ENCODE results near the gene WDR81.

Gene WDR81

DNA sequence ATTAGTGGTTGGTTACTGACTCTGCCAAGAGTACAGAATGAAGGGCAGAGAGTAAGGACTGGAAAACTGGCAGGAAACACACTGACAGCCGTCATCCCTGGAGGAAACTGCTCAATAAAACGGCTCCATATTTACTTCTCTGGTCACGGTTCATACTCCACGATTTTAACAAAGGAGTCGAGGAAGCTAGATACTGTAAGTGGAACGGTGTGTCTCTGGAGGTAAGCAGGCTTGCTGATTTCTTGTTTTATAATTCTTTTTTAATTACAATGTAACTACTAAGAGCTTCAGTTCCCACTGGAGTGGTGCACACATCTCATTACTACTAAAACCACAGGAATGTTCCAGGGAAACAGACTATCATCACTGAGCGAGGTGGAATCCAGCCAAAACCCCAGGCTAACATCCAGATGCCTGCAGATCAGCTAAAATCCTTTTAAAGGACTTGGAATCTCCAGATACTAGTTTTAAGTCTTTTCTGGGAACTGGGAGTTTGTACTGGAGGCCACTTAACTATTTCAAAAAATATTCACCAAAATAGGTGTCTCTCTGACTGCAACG, 55.1 kb downstream of the WDR81 start:
- peak; percentile 70 for DNase-seq (ENCODE audit: low read depth)
- H3K4me3 ChIP-seq (ENCODE audit: low read depth, low read length), result no peak overlapping the region
- TF ChIP-seq, protein P1, sequence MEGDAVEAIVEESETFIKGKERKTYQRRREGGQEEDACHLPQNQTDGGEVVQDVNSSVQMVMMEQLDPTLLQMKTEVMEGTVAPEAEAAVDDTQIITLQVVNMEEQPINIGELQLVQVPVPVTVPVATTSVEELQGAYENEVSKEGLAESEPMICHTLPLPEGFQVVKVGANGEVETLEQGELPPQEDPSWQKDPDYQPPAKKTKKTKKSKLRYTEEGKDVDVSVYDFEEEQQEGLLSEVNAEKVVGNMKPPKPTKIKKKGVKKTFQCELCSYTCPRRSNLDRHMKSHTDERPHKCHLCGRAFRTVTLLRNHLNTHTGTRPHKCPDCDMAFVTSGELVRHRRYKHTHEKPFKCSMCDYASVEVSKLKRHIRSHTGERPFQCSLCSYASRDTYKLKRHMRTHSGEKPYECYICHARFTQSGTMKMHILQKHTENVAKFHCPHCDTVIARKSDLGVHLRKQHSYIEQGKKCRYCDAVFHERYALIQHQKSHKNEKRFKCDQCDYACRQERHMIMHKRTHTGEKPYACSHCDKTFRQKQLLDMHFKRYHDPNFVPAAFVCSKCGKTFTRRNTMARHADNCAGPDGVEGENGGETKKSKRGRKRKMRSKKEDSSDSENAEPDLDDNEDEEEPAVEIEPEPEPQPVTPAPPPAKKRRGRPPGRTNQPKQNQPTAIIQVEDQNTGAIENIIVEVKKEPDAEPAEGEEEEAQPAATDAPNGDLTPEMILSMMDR (IDR thresholded peaks at IDR 0.05; ENCODE audit: control insufficient read depth, extremely low read depth, insufficient read depth), result no peak

DNA sequence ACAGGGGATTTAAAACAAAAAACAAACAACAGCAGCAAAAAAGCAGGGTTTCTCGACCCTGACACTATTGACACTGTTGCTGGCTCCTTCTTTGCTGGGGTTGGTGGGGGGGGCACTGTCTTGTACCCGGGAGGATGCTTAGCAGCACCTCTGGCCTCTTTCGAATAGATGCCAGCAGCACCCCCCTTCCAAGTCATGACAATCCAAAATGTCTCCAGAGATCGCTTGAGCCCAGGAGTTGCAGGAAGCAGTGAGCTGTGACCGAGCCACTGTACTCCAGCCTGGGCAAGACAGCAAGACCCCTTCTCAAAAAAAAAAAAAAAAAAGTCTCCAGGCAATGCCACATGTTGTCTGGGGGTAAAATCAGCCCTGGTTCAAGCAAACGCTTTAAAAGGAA, 57.7 kb downstream of the WDR81 start:
- no peak for DNase-seq (ENCODE audit: low read depth)
- H3K4me3 ChIP-seq (ENCODE audit: low read depth, low read length), result no peak overlapping the region
- TF ChIP-seq, protein P1 (IDR thresholded peaks at IDR 0.05; ENCODE audit: control insufficient read depth, extremely low read depth, insufficient read depth), result no peak

DNA sequence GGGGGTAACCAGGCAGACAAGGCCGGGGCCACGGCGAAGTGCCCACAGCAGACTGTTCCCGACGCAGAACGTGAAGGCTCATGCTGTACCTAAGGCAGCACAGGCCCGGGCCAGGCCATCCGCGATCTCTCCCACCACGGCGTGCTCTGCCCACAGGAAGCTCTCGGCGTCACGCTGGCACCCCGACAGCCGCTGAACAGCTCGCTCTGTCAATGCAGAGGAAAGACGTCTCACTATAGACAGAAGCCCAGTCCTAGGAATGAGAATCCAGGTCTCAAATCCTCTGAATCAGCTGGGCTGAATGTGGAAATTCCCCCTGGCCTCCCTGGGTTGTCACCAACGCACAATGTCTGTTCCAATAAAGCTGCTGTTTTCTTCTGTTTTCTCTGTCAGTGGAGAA, 58.8 kb downstream of the WDR81 start:
- TF ChIP-seq, protein P1 (IDR thresholded peaks at IDR 0.05; ENCODE audit: control insufficient read depth, extremely low read depth, insufficient read depth), result no peak
- H3K4me3 ChIP-seq (ENCODE audit: low read depth, low read length), result no peak overlapping the region
- DNase-seq (ENCODE audit: low read depth), result no peak

DNA sequence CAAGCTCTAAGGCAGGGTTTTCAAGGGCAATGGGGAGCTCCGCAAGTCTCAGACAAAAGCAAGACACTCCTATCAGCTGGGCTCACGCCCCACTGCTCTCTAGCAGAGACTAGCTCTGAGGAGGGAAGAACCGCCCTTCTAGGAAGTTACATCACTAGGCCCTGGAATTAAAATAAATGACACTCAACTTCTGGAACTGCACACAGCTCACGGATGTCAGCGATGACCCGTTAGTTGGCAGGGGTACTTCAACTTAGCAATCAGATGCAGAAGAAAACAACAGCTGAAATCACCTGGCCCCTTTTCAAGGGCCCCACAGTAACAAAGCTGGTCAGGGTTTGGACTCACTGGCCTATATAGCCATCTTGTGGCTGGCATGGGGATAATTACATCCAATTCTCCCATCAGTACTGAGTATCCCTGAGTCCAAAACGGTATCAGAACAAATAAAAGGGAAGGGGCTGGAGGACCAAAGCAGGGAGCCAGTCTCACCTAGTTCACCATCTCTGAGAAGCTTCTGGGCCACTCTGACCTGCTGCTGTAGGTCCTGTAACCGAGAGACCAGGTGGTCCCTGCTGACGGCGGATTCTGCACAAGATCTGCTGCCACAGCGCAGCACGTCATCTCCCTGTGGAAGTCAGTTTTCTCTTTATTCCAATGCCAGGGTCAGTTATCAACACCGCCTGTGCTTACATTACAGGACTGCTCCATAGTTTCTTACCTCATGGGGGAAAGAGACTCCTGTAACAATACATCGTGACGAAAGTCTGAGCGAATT, 59.5 kb downstream of the WDR81 start:
- no peak for DNase-seq (ENCODE audit: low read depth)
- TF ChIP-seq, protein P1 (IDR thresholded peaks at IDR 0.05; ENCODE audit: control insufficient read depth, extremely low read depth, insufficient read depth), result peak; percentile 35; the same call in 1 of the 2 replicates
- no peak overlapping the region for H3K4me3 ChIP-seq (ENCODE audit: low read depth, low read length)

DNA sequence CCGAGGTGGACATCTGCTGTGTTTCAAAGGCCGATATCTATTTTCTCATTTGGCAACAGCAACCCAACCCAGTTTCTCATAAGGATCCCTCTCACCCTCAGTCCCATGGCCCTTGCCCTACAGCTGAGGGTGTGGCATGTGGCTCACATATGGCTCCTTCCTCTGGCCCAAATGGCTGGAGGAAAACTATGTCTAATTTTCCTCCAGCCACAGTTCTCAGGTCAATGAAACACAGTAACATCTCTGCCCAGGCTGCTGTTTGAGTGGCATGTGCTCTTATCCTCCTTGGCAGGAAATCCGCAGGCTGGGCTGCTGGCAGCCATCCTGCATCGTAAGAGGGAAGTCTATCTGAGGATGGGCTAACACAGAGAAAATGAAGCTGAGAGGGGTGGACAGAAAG, 61.4 kb downstream of the WDR81 start:
- TF ChIP-seq, protein P1 (IDR thresholded peaks at IDR 0.05; ENCODE audit: control insufficient read depth, extremely low read depth, insufficient read depth), result no peak
- H3K4me3 ChIP-seq (ENCODE audit: low read depth, low read length), result no peak overlapping the region
- no peak for DNase-seq (ENCODE audit: low read depth)

DNA sequence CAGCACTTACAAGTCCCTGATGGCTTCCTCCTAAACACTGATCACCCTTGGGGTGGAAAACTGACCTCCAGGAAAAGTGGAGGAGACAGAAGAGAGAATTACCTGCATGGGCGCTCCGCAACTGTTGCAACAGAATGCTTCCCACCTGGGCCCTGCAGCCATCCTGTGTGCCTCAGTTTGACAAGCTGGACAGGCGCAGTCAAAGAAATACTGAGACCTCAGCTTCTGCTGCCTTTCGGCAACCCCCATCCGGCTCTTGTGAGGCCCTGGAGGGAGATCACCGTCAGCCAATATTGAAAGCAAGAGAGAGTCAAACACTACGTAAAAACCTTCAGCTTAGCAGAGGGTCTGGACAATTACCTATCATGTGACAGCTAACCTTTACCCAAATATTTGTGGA, 62.2 kb downstream of the WDR81 start:
- H3K4me3 ChIP-seq (ENCODE audit: low read depth, low read length), result no peak overlapping the region
- TF ChIP-seq, protein P1 (IDR thresholded peaks at IDR 0.05; ENCODE audit: control insufficient read depth, extremely low read depth, insufficient read depth), result no peak
- DNase-seq (ENCODE audit: low read depth), result no peak

Measured in LNCaP clone FGC (cell line).